ENCODE results near the gene PDE9A.
A peak's percentile ranks its signal among the peaks of the same experiment; 100 is the strongest.
"Not testable (repeated sequence)": the region's sequence is repeated elsewhere in the genome, so short reads cannot be mapped to it uniquely, and the experiment has no call there.

Gene PDE9A

GRCh38 chr21:42708107-42708506 lies 54.7 kb downstream of the PDE9A start:
- no peak for DNase-seq (ENCODE audit: low spot score)

DNA sequence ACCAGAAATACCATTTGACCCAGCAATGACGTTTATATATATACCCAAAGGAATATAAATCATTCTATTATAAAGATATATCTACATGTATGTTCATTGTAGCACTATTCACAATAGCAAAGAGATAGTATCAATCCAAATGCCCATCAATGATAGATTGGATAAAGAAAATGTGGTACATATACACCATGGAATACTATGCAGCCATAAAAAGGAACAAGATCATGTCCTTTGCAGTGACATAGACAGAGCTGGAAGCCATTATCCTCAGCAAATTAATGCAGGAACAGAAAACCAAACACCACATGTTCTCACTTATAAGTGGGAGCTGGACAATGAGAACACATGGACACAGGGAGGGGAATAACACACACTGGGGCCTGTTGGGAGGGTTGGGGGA lies 55.5 kb downstream of the PDE9A start:
- DNase-seq (ENCODE audit: low spot score), result not testable (repeated sequence)

DNA sequence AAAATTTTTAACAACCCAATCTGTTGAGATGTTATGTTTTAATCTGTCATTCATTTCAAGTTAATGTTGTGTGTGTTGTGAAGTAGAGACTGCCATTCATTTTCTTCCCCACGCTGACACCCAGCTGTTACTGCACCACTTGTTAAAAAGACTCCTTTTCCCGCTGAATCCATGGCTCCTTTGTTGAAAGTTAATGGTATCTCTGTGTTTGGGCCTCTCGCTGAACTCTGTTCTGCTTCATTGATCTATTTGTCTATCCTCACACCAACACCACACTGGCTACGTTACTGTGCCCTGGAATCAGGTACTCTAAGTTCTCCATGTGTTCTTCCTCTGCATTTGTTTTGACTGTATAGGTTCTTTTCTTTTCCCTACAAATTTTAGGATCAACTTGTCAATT lies 58.2 kb downstream of the PDE9A start:
- no peak for DNase-seq (ENCODE audit: low spot score)

- not testable (repeated sequence) for DNase-seq (ENCODE audit: low spot score)
These were observed 62.0 kb downstream of the PDE9A start for GRCh38 chr21:42715427-42715826.

DNA sequence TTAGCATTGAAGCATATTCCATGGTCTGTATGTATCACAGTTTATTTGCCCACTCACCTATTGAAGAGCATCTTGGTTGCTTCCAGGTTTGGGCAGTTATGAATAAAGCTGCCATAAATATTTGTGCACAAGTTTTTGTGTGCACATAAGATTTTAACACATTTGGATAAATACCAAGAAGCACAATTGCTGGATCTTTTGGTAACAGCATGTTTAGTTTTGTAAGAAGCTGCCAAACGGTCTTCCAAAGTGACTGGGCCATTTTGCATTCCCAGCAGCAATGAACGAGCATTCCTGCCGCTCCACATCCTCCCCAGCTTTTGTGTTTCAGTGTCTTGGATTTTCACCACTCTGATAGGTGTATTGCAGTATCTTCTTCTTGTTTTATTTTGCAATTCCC lies 62.7 kb downstream of the PDE9A start:
- DNase-seq (ENCODE audit: low spot score), result no peak

- DNase-seq (ENCODE audit: low spot score), result not testable (repeated sequence)
These were observed 67.1 kb downstream of the PDE9A start for GRCh38 chr21:42720484-42720883.

DNA sequence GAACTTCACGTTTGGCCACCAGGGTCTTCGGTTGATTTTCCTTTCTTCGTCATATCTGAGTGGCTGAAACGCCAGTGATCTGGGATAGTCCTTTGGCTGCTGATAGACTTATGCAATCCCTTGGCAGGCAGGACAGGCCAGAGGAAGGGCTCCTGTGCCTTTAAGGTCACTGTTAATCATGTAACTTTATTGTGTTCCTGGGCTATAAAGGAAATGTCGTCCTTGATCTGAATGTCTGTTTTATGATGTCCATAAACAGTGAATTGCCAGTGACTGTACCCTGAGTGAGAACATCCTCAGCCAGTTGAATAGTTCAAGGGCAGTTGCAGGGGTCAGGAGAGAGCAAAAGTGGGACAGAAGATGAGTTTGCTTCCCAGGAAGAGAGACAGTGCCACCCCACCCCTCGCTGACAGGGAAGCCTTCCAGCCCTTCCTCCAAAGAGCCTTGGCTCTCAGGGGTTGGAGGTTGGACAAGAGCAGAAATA lies 68.0 kb downstream of the PDE9A start:
- DNase-seq (ENCODE audit: low spot score), result peak; percentile 22

- DNase-seq (ENCODE audit: low spot score), result no peak
These were observed 68.7 kb downstream of the PDE9A start for GRCh38 chr21:42722153-42722552.

DNA sequence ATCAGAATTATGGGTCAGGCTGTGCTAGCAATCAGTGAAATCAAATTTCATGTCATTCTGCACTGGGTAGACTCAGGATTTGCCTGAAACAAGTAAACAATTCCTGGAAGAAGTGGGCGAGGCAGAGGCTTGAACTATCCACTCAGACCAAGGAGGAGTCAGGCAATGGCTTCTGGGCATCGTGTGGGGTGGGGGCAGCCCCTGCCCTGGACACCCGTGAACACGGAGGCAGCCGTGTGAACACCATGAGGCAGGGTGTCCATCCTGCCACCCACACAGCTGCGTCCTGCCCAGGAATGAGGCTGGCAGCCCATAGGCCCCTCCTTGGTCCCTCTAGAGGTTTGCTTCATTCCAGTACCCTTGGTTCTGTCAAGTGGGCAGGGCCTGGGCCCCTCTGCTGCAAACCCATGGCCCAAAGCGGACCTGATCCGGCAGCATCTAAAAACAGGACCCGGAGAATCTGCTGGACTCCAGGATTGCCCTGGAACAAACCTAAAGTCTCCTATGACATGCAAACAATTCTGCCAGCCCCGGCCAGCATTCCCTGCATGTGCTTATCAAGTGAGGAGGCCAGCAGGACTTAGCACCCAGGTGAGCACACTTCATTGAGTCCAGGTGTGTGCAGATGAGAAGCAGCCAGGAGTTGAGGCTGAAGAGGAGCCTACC lies 69.5 kb downstream of the PDE9A start:
- DNase-seq (ENCODE audit: low spot score), result no peak

- DNase-seq (ENCODE audit: low spot score), result peak; percentile 94
These were observed 71.0 kb downstream of the PDE9A start for GRCh38 chr21:42724226-42724920.

- no peak for DNase-seq (ENCODE audit: low spot score)
These were observed 72.1 kb downstream of the PDE9A start for GRCh38 chr21:42725416-42725930.

GRCh38 chr21:42731264-42732032 lies 78.0 kb downstream of the PDE9A start:
- DNase-seq (ENCODE audit: low spot score), result no peak

- DNase-seq (ENCODE audit: low spot score), result no peak
These were observed 78.6 kb downstream of the PDE9A start for GRCh38 chr21:42732033-42732410.

DNA sequence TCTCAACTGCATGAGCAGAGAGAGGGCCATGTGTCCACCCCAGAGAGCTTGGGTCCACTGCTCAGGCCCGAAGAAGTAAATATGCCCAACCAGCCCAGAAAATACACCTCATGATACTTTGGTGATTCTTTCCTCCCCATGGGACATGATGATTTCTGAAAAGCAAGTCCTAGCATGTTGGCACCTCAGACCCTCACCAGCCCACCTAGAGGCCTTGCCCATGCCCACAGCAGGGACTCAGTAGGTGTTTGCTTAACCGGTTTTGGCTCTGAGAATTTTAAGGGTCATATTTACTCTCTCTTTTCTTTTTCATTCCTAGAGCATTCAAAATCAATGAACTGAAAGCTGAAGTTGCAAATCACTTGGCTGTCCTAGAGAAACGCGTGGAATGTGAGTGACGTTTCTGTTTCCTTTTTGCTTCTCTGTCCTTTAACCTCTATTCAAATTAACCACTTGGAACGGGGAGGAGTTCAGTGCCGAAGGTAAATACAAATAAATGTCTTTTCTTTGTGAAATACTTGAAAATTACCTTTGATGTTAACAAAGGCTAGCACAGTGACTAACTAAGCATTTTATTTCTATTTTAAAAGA lies 79.7 kb downstream of the PDE9A start:
- no peak for DNase-seq (ENCODE audit: low spot score)

- DNase-seq (ENCODE audit: low spot score), result no peak
These were observed 80.5 kb downstream of the PDE9A start for GRCh38 chr21:42733874-42734273.

DNA sequence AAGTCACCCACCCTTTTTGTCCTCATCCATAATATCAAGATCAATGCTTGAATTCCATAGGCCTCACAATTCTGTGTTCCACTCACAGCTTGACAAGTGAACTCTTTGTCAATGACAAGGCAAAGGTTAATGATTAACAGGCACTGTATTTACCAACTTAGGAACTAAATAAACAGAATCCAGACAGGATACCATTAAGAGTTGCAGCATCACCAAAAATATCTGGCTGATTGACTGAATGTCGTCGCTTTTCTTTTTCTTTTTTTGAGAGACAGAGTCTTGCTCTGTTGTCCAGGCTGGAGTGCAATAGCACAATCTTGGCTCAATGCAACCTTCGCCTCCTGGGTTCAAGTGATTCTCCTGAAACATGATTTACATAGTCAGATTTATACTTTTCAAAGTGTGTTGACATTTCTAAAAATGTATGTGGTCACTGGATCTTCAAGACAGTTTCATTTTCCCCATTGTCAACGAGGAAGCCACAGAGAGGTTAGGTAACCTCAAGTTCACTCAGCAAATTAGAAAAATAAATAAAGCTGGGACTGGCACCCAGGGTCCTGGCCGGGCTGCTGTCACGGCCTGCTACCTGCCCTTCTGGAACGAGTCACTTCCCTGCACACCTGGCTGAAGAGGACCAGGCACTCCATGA lies 81.0 kb downstream of the PDE9A start:
- DNase-seq (ENCODE audit: low spot score), result no peak

GRCh38 chr21:42735061-42735460 lies 81.6 kb downstream of the PDE9A start:
- no peak for DNase-seq (ENCODE audit: low spot score)

- no peak for DNase-seq (ENCODE audit: low spot score)
These were observed 82.5 kb downstream of the PDE9A start for GRCh38 chr21:42735944-42736343.

DNA sequence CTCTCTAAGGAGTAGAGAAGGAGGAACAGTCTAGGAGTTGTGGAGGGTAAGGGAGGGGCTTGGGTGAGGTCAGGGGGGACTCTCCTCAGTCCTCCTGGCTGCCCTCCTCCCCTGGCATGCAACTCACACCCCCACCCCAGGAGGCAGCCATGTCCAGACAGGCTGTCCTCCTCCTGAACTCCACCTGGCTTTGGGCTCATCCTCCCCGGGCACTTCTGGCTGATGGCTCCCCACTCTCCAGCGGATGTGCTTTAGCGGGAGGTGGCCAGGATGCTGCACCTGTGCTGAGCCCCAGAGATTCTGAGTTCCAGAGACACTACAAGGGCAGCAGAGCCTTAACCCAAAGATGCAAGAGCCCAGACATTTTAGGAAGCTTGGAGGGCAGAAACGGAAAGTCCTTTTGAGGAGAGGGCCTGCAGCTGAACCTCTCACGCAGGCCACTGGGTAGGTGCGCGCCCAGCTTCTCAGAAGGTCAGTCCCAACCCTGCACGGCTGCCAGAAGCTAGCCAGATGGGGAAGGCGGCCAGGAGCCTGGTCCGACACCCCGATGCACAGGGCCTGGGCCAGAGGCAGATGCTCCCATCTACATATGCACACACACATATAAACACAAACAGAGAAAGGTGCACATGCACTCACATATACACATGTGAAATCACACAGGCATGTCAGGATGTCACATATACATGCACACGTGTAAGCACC lies 83.4 kb downstream of the PDE9A start:
- DNase-seq (ENCODE audit: low spot score), result no peak

DNA sequence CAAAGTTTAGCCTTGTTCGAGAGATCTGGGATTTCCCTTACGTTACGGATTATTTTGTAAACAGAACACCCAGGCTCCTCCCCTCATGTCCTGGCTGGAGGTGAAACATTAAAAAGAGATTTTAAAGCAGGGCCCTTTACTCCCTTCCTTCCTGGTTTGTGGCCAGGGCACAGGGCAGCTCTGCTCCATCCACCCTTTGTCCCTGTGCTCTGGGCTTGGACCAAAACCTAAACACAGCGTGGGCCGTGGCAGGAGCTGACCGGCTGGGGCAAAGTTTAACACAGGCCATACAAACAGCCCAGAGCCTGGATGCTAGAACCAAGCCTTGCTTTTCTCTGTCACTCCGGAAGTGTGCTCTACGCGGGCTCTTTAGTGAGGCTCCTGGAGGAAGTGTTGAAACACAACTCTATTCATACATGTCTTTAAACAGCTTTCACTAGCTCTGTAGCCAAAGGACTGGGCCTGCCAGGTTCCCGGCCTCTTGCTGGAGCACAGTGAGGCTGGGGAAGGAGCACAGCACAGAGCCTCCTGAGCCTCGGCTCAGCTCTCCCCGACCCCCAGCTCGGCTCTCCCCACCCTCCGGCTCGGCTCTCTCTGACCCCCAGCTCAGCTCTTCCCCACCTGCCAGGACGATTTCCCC lies 84.7 kb downstream of the PDE9A start:
- DNase-seq (ENCODE audit: low spot score), result no peak
